Vagina (tissue), 2 donors: ENCODE results near the gene METTL21A. TPM values are rescaled to one million over a fixed set of nuclear protein-coding genes. Genes with fewer than 3 reads are reported as not detected.

ENCODE experiments used
- DNase-seq, 2 donors: peaks; one replicate each; pipeline ENCODE4 v3.0.0-alpha.2; 2017; ENCODE audit errors: extremely low spot score in 2 of 2
- H3K27ac ChIP-seq: fragments of 200-600 bp; sonication (generic); one replicate; pipeline ENCODE4 v1.5.1; 2019
- H3K27me3 ChIP-seq: fragments of 200-600 bp; sonication (generic); one replicate; pipeline ENCODE4 v1.5.1; 2019
- H3K36me3 ChIP-seq, 2 donors: fragments of 200-600 bp; sonication (generic); one replicate each; pipeline ENCODE4 v1.5.1; 2017 to 2019
- H3K4me1 ChIP-seq: fragments of 200-600 bp; sonication (generic); one replicate; pipeline ENCODE4 v1.5.1; 2019
- H3K4me3 ChIP-seq, 2 donors: fragments of 200-600 bp; sonication (generic); 1 replicate in 1 of 2; 2 replicates in 1 of 2; pipeline ENCODE4 v1.5.1; 2016 to 2019
- H3K9me3 ChIP-seq: fragments of 200-600 bp; sonication (generic); one replicate; pipeline ENCODE4 v1.5.1; 2019
- POLR2A ChIP-seq, 2 donors: fragments of 450-650 bp; IDR thresholded peaks; one replicate each; pipeline ENCODE4 v1.6.1; 2017; ENCODE audit warnings: antibody characterized with exemption in 2 of 2, mild to moderate bottlenecking in 2 of 2, moderate library complexity in 2 of 2
- POLR2AphosphoS5 ChIP-seq, 2 donors: sonication (generic); formaldehyde crosslinking; IDR thresholded peaks; one replicate each; pipeline ENCODE4 v1.9.0; 2017; ENCODE audit warnings: antibody characterized with exemption in 2 of 2, mild to moderate bottlenecking in 2 of 2, low read depth in 1 of 2; ENCODE audit not compliant: insufficient read depth in 1 of 2
- intact Hi-C: fragments of 100-400 bp; cut with DNase I; formaldehyde crosslinking; loops from one replicate; pipeline ENCODE4 v1.15.1; 2023
- total RNA-seq: library from RNA; depleted of rRNA; stranded (reverse); fragments of >200 nt; gene quantifications from one replicate; pipeline ENCODE4 v1.2.3, GENCODE V29; 2016
- TF ChIP-seq, protein P1 (sequence below), 3 experiments: fragments of 450-650 bp in 2 of 3; fragments of 200-600 bp in 1 of 3; sonication (generic) in 1 of 3; IDR thresholded peaks; one replicate each; pipeline ENCODE4 v1.5.1; 2017 to 2019; ENCODE audit warnings: antibody characterized with exemption in 3 of 3, mild to moderate bottlenecking in 2 of 3, moderate library complexity in 2 of 3

The METTL21A gene
- total RNA-seq, 1 donor from 2014 or later = 7.6 TPM

DNA sequence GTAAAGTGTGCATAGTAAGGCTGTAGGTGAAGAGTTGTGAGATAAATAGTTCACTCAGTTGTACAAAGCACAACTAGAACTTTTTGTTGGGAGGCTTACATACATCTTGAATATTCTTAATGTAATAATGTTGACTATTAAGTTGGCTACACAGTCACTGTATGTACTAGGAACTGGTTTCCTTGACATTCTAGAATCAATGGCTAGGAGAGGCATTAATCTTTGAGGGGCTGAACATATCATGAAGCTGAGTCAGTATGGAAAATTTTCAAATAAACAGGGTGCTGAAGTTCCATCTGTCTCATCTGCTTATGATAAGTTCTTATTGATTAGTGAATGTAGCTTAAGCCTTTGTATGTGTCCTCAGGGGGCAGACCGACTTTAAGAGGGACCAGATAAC, 23.4 kb downstream of the METTL21A start:
- TF ChIP-seq, protein P1, sequence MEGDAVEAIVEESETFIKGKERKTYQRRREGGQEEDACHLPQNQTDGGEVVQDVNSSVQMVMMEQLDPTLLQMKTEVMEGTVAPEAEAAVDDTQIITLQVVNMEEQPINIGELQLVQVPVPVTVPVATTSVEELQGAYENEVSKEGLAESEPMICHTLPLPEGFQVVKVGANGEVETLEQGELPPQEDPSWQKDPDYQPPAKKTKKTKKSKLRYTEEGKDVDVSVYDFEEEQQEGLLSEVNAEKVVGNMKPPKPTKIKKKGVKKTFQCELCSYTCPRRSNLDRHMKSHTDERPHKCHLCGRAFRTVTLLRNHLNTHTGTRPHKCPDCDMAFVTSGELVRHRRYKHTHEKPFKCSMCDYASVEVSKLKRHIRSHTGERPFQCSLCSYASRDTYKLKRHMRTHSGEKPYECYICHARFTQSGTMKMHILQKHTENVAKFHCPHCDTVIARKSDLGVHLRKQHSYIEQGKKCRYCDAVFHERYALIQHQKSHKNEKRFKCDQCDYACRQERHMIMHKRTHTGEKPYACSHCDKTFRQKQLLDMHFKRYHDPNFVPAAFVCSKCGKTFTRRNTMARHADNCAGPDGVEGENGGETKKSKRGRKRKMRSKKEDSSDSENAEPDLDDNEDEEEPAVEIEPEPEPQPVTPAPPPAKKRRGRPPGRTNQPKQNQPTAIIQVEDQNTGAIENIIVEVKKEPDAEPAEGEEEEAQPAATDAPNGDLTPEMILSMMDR (IDR thresholded peaks at IDR 0.05) = no peak
- TF ChIP-seq POLR2AphosphoS5 (IDR thresholded peaks at IDR 0.05; ENCODE audit: insufficient read depth in 1 of 2, low read depth in 1 of 2) (no peak), POLR2A (IDR thresholded peaks at IDR 0.05) (no peak)

DNA sequence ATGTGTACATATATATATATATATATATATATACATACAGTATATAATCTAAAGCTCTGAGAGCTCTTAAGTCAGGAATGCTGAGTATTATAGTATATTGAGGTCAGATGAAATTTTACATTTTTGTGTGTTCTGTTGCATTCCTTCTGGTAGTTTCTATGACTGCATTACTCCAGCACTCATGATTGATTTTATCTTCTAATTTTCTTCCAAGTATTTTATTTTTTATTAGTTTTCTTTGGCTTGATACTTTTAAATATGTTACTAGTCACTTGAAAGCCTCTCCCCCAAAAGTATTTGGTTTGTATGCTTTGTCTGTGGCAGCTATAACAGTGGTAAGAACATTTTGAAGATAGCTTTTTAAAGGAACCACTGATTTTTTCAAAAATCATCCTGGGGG, 25.0 kb downstream of the METTL21A start:
- no peak for DNase-seq
- Histone ChIP-seq H3K4me1 (no peaks in the 10 kb centered on the region), H3K9me3 (no peaks in the 10 kb centered on the region), H3K4me3 (no peak overlapping the region), H3K27me3 (no peaks in the 10 kb centered on the region), H3K27ac (no peak overlapping the region), H3K36me3 (peaks cover 0 to 12% of the 10 kb centered on the region in 2 donors)
- TF ChIP-seq, protein P1 (IDR thresholded peaks at IDR 0.05) = no peak
- TF ChIP-seq POLR2A (IDR thresholded peaks at IDR 0.05) (no peak), POLR2AphosphoS5 (IDR thresholded peaks at IDR 0.05; ENCODE audit: insufficient read depth in 1 of 2, low read depth in 1 of 2) (no peak)
- intact Hi-C loops = no loop called here

More for the DNA sequence above, 23.4 kb downstream of the METTL21A start:
- DNase-seq = no peak
- H3K9me3 ChIP-seq = no peaks in the 10 kb centered on the region
- H3K4me1 ChIP-seq = no peaks in the 10 kb centered on the region
- no peak overlapping the region for H3K4me3 ChIP-seq
- no peak overlapping the region for H3K27ac ChIP-seq
- intact Hi-C loops = no loop called here
- peaks cover 0 to 7% of the 10 kb centered on the region in 2 donors for H3K36me3 ChIP-seq
- H3K27me3 ChIP-seq = no peaks in the 10 kb centered on the region

DNA sequence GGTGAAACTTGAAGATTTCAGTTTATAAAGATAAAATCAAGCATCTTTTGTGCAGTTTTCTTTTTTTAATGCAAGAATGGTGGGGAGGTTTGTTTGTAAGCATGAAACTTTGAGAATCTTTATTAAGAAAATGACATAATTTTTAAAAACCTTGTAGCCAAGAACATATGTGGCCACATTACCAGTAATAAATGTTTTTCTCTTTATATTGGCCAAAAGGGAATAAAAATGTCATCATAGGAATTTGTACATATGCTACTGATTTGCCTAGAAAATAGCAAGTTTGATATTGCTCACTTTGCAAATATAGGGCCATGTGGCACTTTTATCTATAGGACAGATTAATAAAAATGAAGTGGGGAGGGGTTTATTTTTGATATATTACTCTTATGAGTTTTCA, 25.6 kb downstream of the METTL21A start:
- TF ChIP-seq POLR2A (IDR thresholded peaks at IDR 0.05) (no peak), POLR2AphosphoS5 (IDR thresholded peaks at IDR 0.05; ENCODE audit: insufficient read depth in 1 of 2, low read depth in 1 of 2) (no peak)
- TF ChIP-seq, protein P1 (IDR thresholded peaks at IDR 0.05) = no peak
- peaks cover 0 to 12% of the 10 kb centered on the region in 2 donors for H3K36me3 ChIP-seq
- H3K9me3 ChIP-seq = no peaks in the 10 kb centered on the region
- no peak overlapping the region for H3K27ac ChIP-seq
- no peaks in the 10 kb centered on the region for H3K27me3 ChIP-seq
- intact Hi-C loops = no loop called here
- DNase-seq = no peak
- no peak overlapping the region for H3K4me3 ChIP-seq
- H3K4me1 ChIP-seq = no peaks in the 10 kb centered on the region

DNA sequence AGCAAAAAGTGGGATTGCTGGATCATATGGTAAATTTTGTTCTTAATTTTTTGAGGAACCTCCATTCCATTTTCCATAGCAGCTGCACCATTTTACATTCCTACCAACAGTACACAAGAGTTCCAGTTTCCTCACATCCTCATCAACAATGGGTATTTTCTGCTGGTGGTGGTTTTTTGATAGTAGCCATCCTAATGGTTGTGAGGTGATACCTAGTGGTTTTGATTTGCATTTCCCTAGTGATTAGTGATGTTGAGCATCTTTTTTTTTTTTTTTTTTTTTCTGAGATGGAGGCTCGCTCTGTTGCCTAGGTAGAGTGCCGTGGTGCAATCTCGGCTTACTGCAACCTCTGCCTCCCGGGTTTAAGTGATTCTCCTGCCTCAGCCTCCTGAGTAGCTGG, 30.5 kb downstream of the METTL21A start:
- no peaks in the 10 kb centered on the region for H3K9me3 ChIP-seq
- DNase-seq = no peak
- intact Hi-C loops = no loop called here
- H3K4me1 ChIP-seq = no peaks in the 10 kb centered on the region
- no peak overlapping the region for H3K27ac ChIP-seq
- TF ChIP-seq POLR2A (IDR thresholded peaks at IDR 0.05) = no peak
- TF ChIP-seq, protein P1 (IDR thresholded peaks at IDR 0.05) = no peak
- no peak for TF ChIP-seq POLR2AphosphoS5 (IDR thresholded peaks at IDR 0.05; ENCODE audit: insufficient read depth in 1 of 2, low read depth in 1 of 2)
- H3K36me3 ChIP-seq = peaks cover 0 to 12% of the 10 kb centered on the region in 2 donors
- no peaks in the 10 kb centered on the region for H3K27me3 ChIP-seq
- no peak overlapping the region for H3K4me3 ChIP-seq

DNA sequence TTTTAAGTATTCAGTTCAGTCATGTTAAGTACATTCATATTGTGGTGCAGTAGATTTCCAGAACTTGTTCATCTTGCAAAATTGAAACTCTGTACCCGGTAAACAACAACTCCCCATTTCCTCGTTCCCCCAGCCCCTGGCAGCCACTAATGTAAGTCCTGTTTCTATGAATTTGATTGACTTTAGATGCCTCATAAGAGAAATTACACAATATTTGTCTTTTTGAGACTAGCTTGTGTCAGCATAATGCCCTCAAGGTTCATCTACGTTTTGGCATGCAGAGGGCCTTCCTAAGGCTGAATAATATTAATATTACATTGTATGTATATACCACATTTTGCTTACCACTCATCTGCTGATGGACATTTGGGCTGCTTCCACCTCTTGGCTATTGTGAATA, 30.9 kb downstream of the METTL21A start:
- Histone ChIP-seq H3K27me3 (no peaks in the 10 kb centered on the region), H3K27ac (no peak overlapping the region), H3K4me1 (no peaks in the 10 kb centered on the region), H3K36me3 (peaks cover 0 to 15% of the 10 kb centered on the region in 2 donors), H3K9me3 (no peaks in the 10 kb centered on the region), H3K4me3 (no peak overlapping the region)
- TF ChIP-seq, protein P1 (IDR thresholded peaks at IDR 0.05) = no peak
- TF ChIP-seq POLR2AphosphoS5 (IDR thresholded peaks at IDR 0.05; ENCODE audit: insufficient read depth in 1 of 2, low read depth in 1 of 2) (no peak), POLR2A (IDR thresholded peaks at IDR 0.05) (no peak)
- intact Hi-C loops = no loop called here
- no peak for DNase-seq
